Mesenchymal stem cell (in vitro differentiated cells and primary cell): Measurements from ENCODE around the gene STK4.

ENCODE experiments used
- DNase-seq: peaks from one replicate; pipeline ENCODE4 v3.0.0-alpha.2; 2013
- H2AFZ ChIP-seq: one replicate; pipeline ENCODE4 v1.6.1; 2013; ENCODE audit warnings: low read depth, mild to moderate bottlenecking, control low read depth, inconsistent platforms, low read length, moderate library complexity
- H2AK5ac ChIP-seq: 2 replicates; pipeline ENCODE4 v1.6.1; 2013; ENCODE audit warnings: low read length, moderate library complexity, mild to moderate bottlenecking, inconsistent platforms; ENCODE audit not compliant: severe bottlenecking
- H2BK120ac ChIP-seq: one replicate; pipeline ENCODE4 v1.6.1; 2013; ENCODE audit warnings: low read depth, mild to moderate bottlenecking, inconsistent platforms, low read length, moderate library complexity
- H2BK12ac ChIP-seq, 2 experiments: one replicate each; pipeline ENCODE4 v1.6.1; 2013; ENCODE audit warnings: inconsistent platforms in 2 of 2, low read length in 2 of 2, mild to moderate bottlenecking in 2 of 2, moderate library complexity in 2 of 2, control low read depth in 1 of 2
- H2BK15ac ChIP-seq: one replicate; pipeline ENCODE4 v1.6.1; 2013; ENCODE audit warnings: mild to moderate bottlenecking, low read depth, inconsistent platforms; ENCODE audit not compliant: poor library complexity, severe bottlenecking
- H2BK5ac ChIP-seq: 2 replicates; pipeline ENCODE4 v1.6.1; 2013; ENCODE audit warnings: low read depth, mild to moderate bottlenecking, low read length, control low read depth, inconsistent platforms; ENCODE audit not compliant: poor library complexity, severe bottlenecking
- H3K14ac ChIP-seq, 2 experiments: one replicate each; pipeline ENCODE4 v1.6.1; 2013; ENCODE audit warnings: inconsistent platforms in 2 of 2, low read length in 2 of 2, control low read depth in 1 of 2, mild to moderate bottlenecking in 1 of 2, moderate library complexity in 1 of 2
- H3K18ac ChIP-seq, 2 experiments: one replicate each; pipeline ENCODE4 v1.6.1; 2013; ENCODE audit warnings: inconsistent platforms in 2 of 2, low read length in 2 of 2, control low read depth in 1 of 2, low read depth in 1 of 2, mild to moderate bottlenecking in 1 of 2
- H3K23ac ChIP-seq, 2 experiments: one replicate each; pipeline ENCODE4 v1.6.1; 2013; ENCODE audit warnings: inconsistent platforms in 2 of 2, low read length in 2 of 2, mild to moderate bottlenecking in 2 of 2, moderate library complexity in 2 of 2, control low read depth in 1 of 2
- H3K27ac ChIP-seq: 2 replicates; pipeline ENCODE4 v1.5.1; 2013; ENCODE audit warnings: mild to moderate bottlenecking, moderate library complexity, low read length, control low read depth, inconsistent platforms; ENCODE audit not compliant: poor library complexity, severe bottlenecking
- H3K27me3 ChIP-seq, 2 experiments: 2 replicates each; pipeline versions ENCODE4 v1.6.1 to v1.7.0; 2013; ENCODE audit warnings: low read length in 2 of 2, mild to moderate bottlenecking in 2 of 2, moderate library complexity in 2 of 2, control low read depth in 1 of 2, inconsistent platforms in 1 of 2; ENCODE audit not compliant: control insufficient read depth in 1 of 2, insufficient read depth in 1 of 2
- H3K36me3 ChIP-seq, 2 experiments: 2 replicates each; pipeline versions ENCODE4 v1.6.1 to v1.7.0; 2013; ENCODE audit warnings: low read length in 2 of 2, control low read depth in 1 of 2, inconsistent platforms in 1 of 2, low read depth in 1 of 2, mild to moderate bottlenecking in 1 of 2; ENCODE audit not compliant: insufficient read depth in 2 of 2, control insufficient read depth in 1 of 2
- H3K4ac ChIP-seq, 2 experiments: one replicate each; pipeline ENCODE4 v1.6.1; 2013; ENCODE audit warnings: inconsistent platforms in 2 of 2, low read length in 2 of 2, mild to moderate bottlenecking in 2 of 2, moderate library complexity in 2 of 2, control low read depth in 1 of 2, low read depth in 1 of 2
- H3K4me1 ChIP-seq: 2 replicates; pipeline ENCODE4 v1.6.1; 2013; ENCODE audit warnings: low read depth, low read length, control low read depth; ENCODE audit not compliant: control insufficient read depth, insufficient read depth
- H3K4me2 ChIP-seq: 2 replicates; pipeline ENCODE4 v1.6.1; 2013; ENCODE audit warnings: low read length, mild to moderate bottlenecking, inconsistent platforms; ENCODE audit not compliant: poor library complexity, severe bottlenecking
- H3K4me3 ChIP-seq, 2 experiments: 2 replicates each; pipeline versions ENCODE4 v1.5.1 to v1.7.0; 2013; ENCODE audit warnings: low read length in 2 of 2, mild to moderate bottlenecking in 2 of 2, control low read depth in 1 of 2, low read depth in 1 of 2; ENCODE audit not compliant: insufficient read depth in 1 of 2
- H3K79me1 ChIP-seq: replicated peaks from 2 replicates; pipeline ENCODE4 v1.6.1; 2013; ENCODE audit warnings: mild to moderate bottlenecking, control low read depth, low read length, inconsistent platforms; ENCODE audit not compliant: poor library complexity, severe bottlenecking
- H3K9ac ChIP-seq: 2 replicates; pipeline ENCODE4 v1.7.0; 2013; ENCODE audit warnings: mild to moderate bottlenecking, low read length, moderate library complexity
- H3K9me3 ChIP-seq: 2 replicates; pipeline ENCODE4 v1.7.0; 2013; ENCODE audit warnings: mild to moderate bottlenecking, low read length; ENCODE audit not compliant: control insufficient read depth
- H4K8ac ChIP-seq: one replicate; pipeline ENCODE4 v1.6.1; 2013; ENCODE audit warnings: inconsistent platforms, mild to moderate bottlenecking, low read length, moderate library complexity
- H4K91ac ChIP-seq: one replicate; pipeline ENCODE4 v1.6.1; 2013; ENCODE audit warnings: mild to moderate bottlenecking, low read length, inconsistent platforms
- WGBS: methylation state at CpG from one replicate; pipeline ENCODE4 v1.1.7; 2013; ENCODE audit warnings: mixed read lengths; 5-methylcytosine and 5-hydroxymethylcytosine counted together

STK4 gene

DNA sequence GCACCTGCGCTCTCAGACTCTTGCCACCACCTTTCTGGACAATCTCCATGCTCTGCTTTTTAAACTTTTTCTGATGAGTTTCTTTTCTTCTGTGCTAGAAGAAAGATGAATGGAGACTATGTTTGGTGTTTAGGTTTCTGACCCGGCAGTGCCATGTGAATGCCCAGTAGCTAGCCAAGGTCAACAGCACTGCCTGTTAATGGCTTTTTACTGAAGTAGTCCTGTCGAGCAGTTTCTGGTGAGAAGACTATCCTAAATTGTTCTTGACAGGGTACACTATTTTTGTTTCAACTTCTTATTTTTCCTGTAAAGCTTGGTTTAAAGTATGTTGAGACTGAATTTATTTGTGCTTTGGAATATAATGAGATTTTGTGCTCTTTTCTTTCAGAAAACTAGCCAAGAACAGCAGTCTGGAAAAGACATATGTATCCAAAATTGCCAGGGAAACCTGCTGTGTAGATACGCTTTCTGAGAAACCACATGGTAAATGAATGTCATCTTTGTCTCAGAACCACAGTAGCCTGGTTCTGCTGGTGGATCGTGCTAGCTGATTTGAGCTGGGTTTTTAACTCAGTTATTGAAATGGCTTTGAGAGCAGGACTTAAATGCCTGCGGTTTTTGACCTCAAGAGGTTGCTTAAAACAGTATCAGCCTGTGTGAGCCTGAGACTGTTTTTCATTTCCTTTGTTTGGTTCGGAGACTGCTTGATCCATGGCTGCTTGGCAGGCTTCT, 86.6 kb downstream of the STK4 start:
- Histone ChIP-seq H4K91ac (no peak overlapping the region), H4K8ac (no peak overlapping the region), H3K18ac (no peak overlapping the region), H3K27ac (peak overlapping the region; percentile 45), H3K14ac (no peak overlapping the region), H3K4ac (no peak overlapping the region), H2BK12ac (no peak overlapping the region), H2BK15ac (no peak overlapping the region), H2AFZ (no peak overlapping the region), H2AK5ac (no peak overlapping the region), H2BK120ac (no peak overlapping the region), H2BK5ac (no peak overlapping the region), H3K36me3 (peaks cover 5 to 13% of the 10 kb centered on the region in 2 experiments), H3K27me3 (no peaks in the 10 kb centered on the region), H3K4me2 (no peak overlapping the region), H3K4me1 (peaks cover 2% of the 10 kb centered on the region), H3K9ac (peak overlapping the region; percentile 3), H3K4me3 (no peak overlapping the region), H3K23ac (no peak overlapping the region), H3K79me1 (peaks cover 20% of the 10 kb centered on the region), H3K9me3 (no peaks in the 10 kb centered on the region)
- 62% methylated on average over 6 of the region's 7 CpGs for WGBS
- peak; percentile 68 for DNase-seq

DNA sequence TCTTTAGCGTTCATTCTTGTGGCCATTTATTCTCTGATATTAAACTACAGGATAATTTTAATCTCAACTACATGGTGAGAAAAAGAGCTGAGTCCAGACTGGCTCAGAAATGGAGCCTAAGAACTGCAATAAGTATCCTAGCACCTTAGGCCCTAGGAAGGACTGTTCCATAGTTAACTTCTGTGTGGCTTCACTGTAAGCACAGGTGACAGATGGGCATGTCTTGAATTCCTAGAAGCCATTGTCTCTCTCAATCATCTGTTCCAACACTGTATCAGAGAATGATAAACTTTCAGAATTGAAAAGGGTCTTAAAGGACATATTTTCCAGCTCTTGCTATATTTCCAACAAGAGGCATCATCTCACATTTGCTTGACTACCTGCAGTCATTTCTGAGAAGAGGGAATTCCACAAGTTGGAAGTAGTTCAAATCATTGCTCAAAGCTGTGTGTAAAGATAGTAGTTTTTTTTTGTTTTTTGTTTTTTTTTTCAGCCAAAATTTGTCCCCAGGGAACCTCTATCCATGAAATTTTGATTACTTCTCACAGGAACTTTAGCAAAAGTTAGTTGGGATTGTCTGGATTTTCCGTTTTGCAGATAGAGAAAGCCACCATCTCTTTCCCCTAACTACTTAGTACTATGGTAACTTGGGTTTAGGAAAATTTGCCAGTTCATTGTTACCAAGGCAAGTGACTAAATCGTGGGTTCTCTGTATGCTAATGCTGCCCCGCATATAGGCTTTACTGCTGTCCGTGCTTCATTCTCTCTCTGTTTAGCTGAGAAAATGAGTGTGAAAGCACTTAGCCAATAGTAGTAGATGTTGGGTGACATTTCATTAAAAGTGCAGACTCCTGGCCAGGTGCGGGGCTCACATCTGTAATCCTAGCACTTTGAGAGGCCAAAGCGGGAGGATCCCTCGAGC, 87.4 kb downstream of the STK4 start:
- peak overlapping the region; percentile 56 for H2AK5ac ChIP-seq
- no peak overlapping the region for H2AFZ ChIP-seq
- peak overlapping the region; percentile 3 for H3K9ac ChIP-seq
- H3K27ac ChIP-seq = peak overlapping the region; percentile 45
- peaks cover 18% of the 10 kb centered on the region for H3K79me1 ChIP-seq
- H3K27me3 ChIP-seq = no peaks in the 10 kb centered on the region
- WGBS = 90% methylated on average over 6 of the region's 8 CpGs
- no peak overlapping the region for H3K4ac ChIP-seq
- H2BK5ac ChIP-seq = no peak overlapping the region
- peaks cover 5 to 15% of the 10 kb centered on the region in 2 experiments for H3K36me3 ChIP-seq
- peaks cover 2% of the 10 kb centered on the region for H3K4me1 ChIP-seq
- no peak overlapping the region for H2BK12ac ChIP-seq
- DNase-seq = no peak
- H3K23ac ChIP-seq = no peak overlapping the region
- no peak overlapping the region for H3K18ac ChIP-seq
- no peak overlapping the region for H3K14ac ChIP-seq
- no peak overlapping the region for H2BK120ac ChIP-seq
- no peak overlapping the region for H2BK15ac ChIP-seq
- no peak overlapping the region for H3K4me3 ChIP-seq
- no peaks in the 10 kb centered on the region for H3K9me3 ChIP-seq
- H4K8ac ChIP-seq = no peak overlapping the region
- H4K91ac ChIP-seq = no peak overlapping the region
- no peak overlapping the region for H3K4me2 ChIP-seq

DNA sequence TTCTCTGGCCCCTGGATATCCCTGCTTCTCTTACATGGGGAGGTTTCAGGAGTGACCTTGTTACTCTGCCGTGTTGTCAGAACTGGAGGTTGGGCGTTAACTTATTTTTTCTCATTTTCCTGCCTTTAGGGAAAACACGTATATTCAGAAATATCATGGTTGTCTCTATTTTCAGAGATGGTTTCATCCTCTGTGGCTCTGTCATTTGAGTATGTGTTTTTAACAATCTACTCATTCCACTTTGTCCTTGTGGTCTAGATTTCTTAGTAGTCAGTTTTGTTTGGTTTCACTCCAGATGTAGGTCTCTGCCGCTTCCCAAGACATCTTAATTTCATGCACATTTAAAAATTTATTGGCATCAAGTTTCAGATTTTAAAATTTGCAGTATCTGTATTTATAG, 88.7 kb downstream of the STK4 start:
- H3K36me3 ChIP-seq = peaks cover 5 to 15% of the 10 kb centered on the region in 2 experiments
- H2AK5ac ChIP-seq = no peak overlapping the region
- peaks cover 10% of the 10 kb centered on the region for H3K79me1 ChIP-seq
- H3K4me2 ChIP-seq = no peak overlapping the region
- H2BK12ac ChIP-seq = no peak overlapping the region
- H3K27me3 ChIP-seq = no peaks in the 10 kb centered on the region
- H3K18ac ChIP-seq = no peak overlapping the region
- H3K9me3 ChIP-seq = no peaks in the 10 kb centered on the region
- 100% methylated on average over 1 of the region's 4 CpGs for WGBS
- H3K23ac ChIP-seq = no peak overlapping the region
- no peak overlapping the region for H2AFZ ChIP-seq
- no peak overlapping the region for H3K4ac ChIP-seq
- H3K4me1 ChIP-seq = peaks cover 2% of the 10 kb centered on the region
- no peak overlapping the region for H2BK5ac ChIP-seq
- no peak overlapping the region for H4K8ac ChIP-seq
- no peak overlapping the region for H3K14ac ChIP-seq
- no peak overlapping the region for H3K4me3 ChIP-seq
- DNase-seq = no peak
- H2BK15ac ChIP-seq = no peak overlapping the region
- no peak overlapping the region for H3K27ac ChIP-seq
- no peak overlapping the region for H4K91ac ChIP-seq
- no peak overlapping the region for H2BK120ac ChIP-seq
- H3K9ac ChIP-seq = no peak overlapping the region

DNA sequence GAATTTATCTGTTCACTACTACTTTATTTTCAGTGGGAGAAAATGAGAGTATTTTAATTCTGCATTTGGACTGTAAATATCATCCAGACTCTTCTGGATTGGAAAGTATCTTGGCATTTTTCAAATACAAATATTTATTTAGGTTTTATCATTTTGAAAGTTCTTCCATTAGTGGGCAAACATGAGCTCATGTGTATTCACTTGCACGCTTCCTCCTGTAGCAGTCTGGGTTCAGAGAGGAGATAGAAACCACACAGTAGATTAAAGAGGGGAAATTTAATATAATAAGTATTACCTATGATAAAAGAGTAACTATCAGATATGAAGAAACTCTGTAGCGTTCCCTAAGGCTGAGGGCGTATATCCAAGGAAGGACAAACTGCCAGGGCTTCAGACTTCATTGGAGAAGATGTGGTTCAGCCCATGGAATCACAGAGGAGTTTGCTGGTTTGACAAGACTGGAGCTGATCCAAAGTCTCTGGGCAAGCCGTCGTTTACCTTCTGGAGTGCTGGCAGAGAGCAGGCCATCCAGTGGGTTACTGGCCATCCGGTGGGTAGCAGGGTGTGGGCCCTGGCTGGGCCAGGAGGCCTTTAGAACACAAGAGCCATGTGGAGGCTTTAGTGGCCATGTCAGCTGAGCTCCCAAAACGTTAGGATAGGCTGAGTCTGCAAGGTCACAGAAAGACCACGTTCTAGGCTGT, 90.3 kb downstream of the STK4 start:
- Histone ChIP-seq H3K4me1 (peaks cover 2% of the 10 kb centered on the region), H3K4me2 (no peak overlapping the region), H3K79me1 (peaks cover 10% of the 10 kb centered on the region), H2BK5ac (no peak overlapping the region), H2BK15ac (no peak overlapping the region), H2AFZ (no peak overlapping the region), H3K23ac (no peak overlapping the region), H2BK12ac (no peak overlapping the region), H4K91ac (no peak overlapping the region), H3K27ac (no peak overlapping the region), H2BK120ac (no peak overlapping the region), H3K36me3 (peaks cover 5 to 15% of the 10 kb centered on the region in 2 experiments), H4K8ac (no peak overlapping the region), H3K9ac (no peak overlapping the region), H3K4me3 (no peak overlapping the region), H3K27me3 (no peaks in the 10 kb centered on the region), H3K4ac (no peak overlapping the region), H3K18ac (no peak overlapping the region), H3K14ac (no peak overlapping the region), H3K9me3 (no peaks in the 10 kb centered on the region), H2AK5ac (no peak overlapping the region)
- no peak for DNase-seq
- WGBS = 90% methylated on average over 7 of the region's 8 CpGs
